HepG2 (cell line): ENCODE measurements around the gene COPS8. TPM values are rescaled to one million over a fixed set of nuclear protein-coding genes. Genes with fewer than 3 reads are reported as not detected.

Experiments used
- CC2D1A ChIP-seq: sonication (generic); formaldehyde crosslinking; IDR thresholded peaks from 2 replicates; pipeline ENCODE4 v1.8.1; 2023; ENCODE audit warnings: mild to moderate bottlenecking, missing genetic modification reagents
- FLYWCH1 ChIP-seq: sonication (generic); formaldehyde crosslinking; IDR thresholded peaks from 2 replicates; pipeline ENCODE4 v1.8.1; 2023; ENCODE audit warnings: mild to moderate bottlenecking, missing genetic modification reagents
- GPN1 ChIP-seq: sonication (generic); formaldehyde crosslinking; IDR thresholded peaks from 2 replicates; pipeline ENCODE4 v1.5.1; 2020; ENCODE audit warnings: missing genetic modification reagents, borderline replicate concordance
- HNF4G ChIP-seq, 2 experiments: sonication (generic) in 1 of 2; formaldehyde crosslinking in 1 of 2; IDR thresholded peaks; 2 replicates each; pipeline versions ENCODE4 v1.4.0 to v1.6.1; 2011 to 2020; ENCODE audit warnings: borderline replicate concordance in 2 of 2, low read depth in 2 of 2, mild to moderate bottlenecking in 2 of 2, low read length in 1 of 2, missing genetic modification reagents in 1 of 2, moderate library complexity in 1 of 2
- ZNF343 ChIP-seq: sonication (generic); formaldehyde crosslinking; IDR thresholded peaks from 2 replicates; pipeline ENCODE4 v1.4.0; 2020; ENCODE audit warnings: mild to moderate bottlenecking, missing genetic modification reagents
- ZNF382 ChIP-seq: sonication (generic); formaldehyde crosslinking; IDR thresholded peaks from 2 replicates; pipeline ENCODE4 v1.5.0; 2020; ENCODE audit warnings: missing genetic modification reagents, mild to moderate bottlenecking, borderline replicate concordance
- ZNF572 ChIP-seq: sonication (generic); formaldehyde crosslinking; IDR thresholded peaks from 2 replicates; pipeline ENCODE4 v1.5.1; 2020; ENCODE audit warnings: mild to moderate bottlenecking, missing genetic modification reagents
- ZNF619 ChIP-seq: sonication (generic); formaldehyde crosslinking; IDR thresholded peaks from 2 replicates; pipeline ENCODE4 v1.4.0; 2020; ENCODE audit warnings: mild to moderate bottlenecking, missing genetic modification reagents
- ZSCAN20 ChIP-seq: sonication (generic); formaldehyde crosslinking; IDR thresholded peaks from 2 replicates; pipeline ENCODE4 v1.4.0; 2020; ENCODE audit warnings: missing genetic modification reagents, mild to moderate bottlenecking, borderline replicate concordance
- polyA plus RNA-seq, 8 experiments: library from polyadenylated mRNA; depleted of rRNA in 3 of 8; stranded (reverse) in 7 of 8; unstranded in 1 of 8; fragments of >200 nt; fragmentation: Illumina TruSeq in 4 of 8; extraction: Trizol in 4 of 8; gene quantifications; 2 replicates each; pipeline versions ENCODE4 v1.2.1 to v1.2.3, GENCODE V29; 2011 to 2016; ENCODE audit warnings: low read depth in 4 of 8, missing spikeins in 1 of 8, mixed read lengths in 1 of 8; ENCODE audit not compliant: insufficient read depth in 1 of 8
- total RNA-seq, 5 experiments: library from RNA; depleted of rRNA; stranded (reverse); fragments of >200 nt; fragmentation: Illumina TruSeq; extraction: Trizol; gene quantifications; 2 replicates each; pipeline ENCODE4 v1.2.3, GENCODE V29; 2016; ENCODE audit warnings: low read depth in 1 of 5
- TF ChIP-seq, protein P1 (sequence below): sonication (generic); formaldehyde crosslinking; IDR thresholded peaks from 2 replicates; pipeline ENCODE4 v1.8.1; 2023; ENCODE audit warnings: missing genetic modification reagents, inconsistent platforms, borderline replicate concordance
- TF ChIP-seq, protein P2 (sequence below): fragments of 450-650 bp; IDR thresholded peaks from 2 replicates; pipeline ENCODE4 v1.6.1; 2017
- TF ChIP-seq, protein P3 (sequence below): sonication (generic); formaldehyde crosslinking; IDR thresholded peaks from 2 replicates; pipeline ENCODE4 v1.5.1; 2020; ENCODE audit warnings: missing genetic modification reagents, mild to moderate bottlenecking, borderline replicate concordance
- TF ChIP-seq, protein P4 (sequence below): sonication (generic); formaldehyde crosslinking; conservative IDR thresholded peaks from 2 replicates; pipeline ENCODE4 v1.4.0; 2020; ENCODE audit warnings: mild to moderate bottlenecking, missing genetic modification reagents, moderate library complexity
- TF ChIP-seq, protein P5 (sequence below): IDR thresholded peaks from 2 replicates; pipeline ENCODE4 v1.6.1; 2012; ENCODE audit warnings: low read length, improper control_type of control experiment

Gene COPS8
- total and polyA plus RNA-seq, 2 of the 13 experiments (the other 11 are each of a cell fraction or from before 2014, with no cell fraction given): 86.3 to 96.6 TPM

DNA sequence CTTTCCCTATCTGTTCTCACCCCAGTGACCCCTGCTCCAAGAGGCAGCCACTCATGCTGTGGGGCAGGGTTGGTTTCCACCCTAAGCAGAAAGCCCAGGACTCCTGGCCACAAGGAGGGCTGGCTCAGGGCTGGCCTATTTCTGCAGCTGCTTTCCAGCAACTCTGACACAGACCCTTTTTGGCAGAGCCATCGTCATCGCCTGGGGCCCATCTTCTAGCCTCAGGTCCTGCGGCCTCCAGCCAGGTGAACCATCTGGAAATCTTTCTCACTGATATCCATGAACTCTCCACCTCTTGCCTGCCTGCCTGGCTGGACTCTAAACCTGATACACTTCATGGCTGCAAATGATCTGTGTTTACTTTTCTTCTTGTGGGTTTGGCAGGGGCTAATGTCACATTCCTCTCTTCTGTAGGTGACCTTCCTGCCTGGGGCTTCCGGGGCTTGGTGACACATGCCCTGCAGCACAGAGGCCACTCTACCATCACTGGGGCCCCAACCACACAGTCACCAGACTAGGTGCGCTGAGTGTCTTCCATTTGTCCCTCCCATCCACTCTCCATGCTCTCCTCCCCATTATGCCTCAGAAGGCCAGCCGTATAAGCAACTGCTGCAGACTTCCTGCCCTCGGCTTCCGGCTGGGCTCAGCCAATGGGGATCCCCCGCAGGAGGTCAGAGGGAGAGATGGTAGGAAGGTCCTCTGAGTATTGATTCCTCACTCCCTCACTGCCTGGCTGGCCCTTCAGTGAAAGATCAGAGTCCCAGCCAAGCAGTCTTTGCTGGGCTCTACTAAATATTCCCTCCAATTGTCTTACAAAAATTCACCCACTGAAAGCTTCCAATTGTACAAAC lies 9.7 kb upstream of the COPS8 start (continued):
- TF ChIP-seq, protein P1, sequence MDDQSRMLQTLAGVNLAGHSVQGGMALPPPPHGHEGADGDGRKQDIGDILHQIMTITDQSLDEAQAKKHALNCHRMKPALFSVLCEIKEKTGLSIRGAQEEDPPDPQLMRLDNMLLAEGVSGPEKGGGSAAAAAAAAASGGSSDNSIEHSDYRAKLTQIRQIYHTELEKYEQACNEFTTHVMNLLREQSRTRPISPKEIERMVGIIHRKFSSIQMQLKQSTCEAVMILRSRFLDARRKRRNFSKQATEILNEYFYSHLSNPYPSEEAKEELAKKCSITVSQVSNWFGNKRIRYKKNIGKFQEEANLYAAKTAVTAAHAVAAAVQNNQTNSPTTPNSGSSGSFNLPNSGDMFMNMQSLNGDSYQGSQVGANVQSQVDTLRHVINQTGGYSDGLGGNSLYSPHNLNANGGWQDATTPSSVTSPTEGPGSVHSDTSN (CRISPR knock-in tag): no peak
- TF ChIP-seq ZNF619 (CRISPR knock-in tag) (peak; percentile 42; the same call in 1 of the 2 replicates), ZSCAN20 (CRISPR knock-in tag) (no peak), ZNF343 (no peak), ZNF572 (CRISPR knock-in tag) (no peak; the same call in 1 of the 2 replicates), GPN1 (CRISPR knock-in tag) (no peak), ZNF382 (CRISPR knock-in tag) (no peak), FLYWCH1 (CRISPR knock-in tag) (no peak), CC2D1A (peak; percentile 41; the same call in 1 of the 2 replicates), HNF4G (IDR thresholded peaks at IDR 0.05; ENCODE audit: borderline replicate concordance, low read depth, low read length) (peak; percentile 78), HNF4G (CRISPR knock-in tag; IDR thresholded peaks at IDR 0.05; ENCODE audit: borderline replicate concordance, low read depth) (peak; percentile 79; the same call in 1 of the 2 replicates)
- TF ChIP-seq, protein P2, sequence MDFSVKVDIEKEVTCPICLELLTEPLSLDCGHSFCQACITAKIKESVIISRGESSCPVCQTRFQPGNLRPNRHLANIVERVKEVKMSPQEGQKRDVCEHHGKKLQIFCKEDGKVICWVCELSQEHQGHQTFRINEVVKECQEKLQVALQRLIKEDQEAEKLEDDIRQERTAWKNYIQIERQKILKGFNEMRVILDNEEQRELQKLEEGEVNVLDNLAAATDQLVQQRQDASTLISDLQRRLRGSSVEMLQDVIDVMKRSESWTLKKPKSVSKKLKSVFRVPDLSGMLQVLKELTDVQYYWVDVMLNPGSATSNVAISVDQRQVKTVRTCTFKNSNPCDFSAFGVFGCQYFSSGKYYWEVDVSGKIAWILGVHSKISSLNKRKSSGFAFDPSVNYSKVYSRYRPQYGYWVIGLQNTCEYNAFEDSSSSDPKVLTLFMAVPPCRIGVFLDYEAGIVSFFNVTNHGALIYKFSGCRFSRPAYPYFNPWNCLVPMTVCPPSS: no peak
- TF ChIP-seq, protein P3, sequence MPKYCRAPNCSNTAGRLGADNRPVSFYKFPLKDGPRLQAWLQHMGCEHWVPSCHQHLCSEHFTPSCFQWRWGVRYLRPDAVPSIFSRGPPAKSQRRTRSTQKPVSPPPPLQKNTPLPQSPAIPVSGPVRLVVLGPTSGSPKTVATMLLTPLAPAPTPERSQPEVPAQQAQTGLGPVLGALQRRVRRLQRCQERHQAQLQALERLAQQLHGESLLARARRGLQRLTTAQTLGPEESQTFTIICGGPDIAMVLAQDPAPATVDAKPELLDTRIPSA (CRISPR knock-in tag): no peak
- TF ChIP-seq, protein P4, sequence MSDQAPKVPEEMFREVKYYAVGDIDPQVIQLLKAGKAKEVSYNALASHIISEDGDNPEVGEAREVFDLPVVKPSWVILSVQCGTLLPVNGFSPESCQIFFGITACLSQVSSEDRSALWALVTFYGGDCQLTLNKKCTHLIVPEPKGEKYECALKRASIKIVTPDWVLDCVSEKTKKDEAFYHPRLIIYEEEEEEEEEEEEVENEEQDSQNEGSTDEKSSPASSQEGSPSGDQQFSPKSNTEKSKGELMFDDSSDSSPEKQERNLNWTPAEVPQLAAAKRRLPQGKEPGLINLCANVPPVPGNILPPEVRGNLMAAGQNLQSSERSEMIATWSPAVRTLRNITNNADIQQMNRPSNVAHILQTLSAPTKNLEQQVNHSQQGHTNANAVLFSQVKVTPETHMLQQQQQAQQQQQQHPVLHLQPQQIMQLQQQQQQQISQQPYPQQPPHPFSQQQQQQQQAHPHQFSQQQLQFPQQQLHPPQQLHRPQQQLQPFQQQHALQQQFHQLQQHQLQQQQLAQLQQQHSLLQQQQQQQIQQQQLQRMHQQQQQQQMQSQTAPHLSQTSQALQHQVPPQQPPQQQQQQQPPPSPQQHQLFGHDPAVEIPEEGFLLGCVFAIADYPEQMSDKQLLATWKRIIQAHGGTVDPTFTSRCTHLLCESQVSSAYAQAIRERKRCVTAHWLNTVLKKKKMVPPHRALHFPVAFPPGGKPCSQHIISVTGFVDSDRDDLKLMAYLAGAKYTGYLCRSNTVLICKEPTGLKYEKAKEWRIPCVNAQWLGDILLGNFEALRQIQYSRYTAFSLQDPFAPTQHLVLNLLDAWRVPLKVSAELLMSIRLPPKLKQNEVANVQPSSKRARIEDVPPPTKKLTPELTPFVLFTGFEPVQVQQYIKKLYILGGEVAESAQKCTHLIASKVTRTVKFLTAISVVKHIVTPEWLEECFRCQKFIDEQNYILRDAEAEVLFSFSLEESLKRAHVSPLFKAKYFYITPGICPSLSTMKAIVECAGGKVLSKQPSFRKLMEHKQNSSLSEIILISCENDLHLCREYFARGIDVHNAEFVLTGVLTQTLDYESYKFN (CRISPR knock-in tag): peak; percentile 99
- TF ChIP-seq, protein P5, sequence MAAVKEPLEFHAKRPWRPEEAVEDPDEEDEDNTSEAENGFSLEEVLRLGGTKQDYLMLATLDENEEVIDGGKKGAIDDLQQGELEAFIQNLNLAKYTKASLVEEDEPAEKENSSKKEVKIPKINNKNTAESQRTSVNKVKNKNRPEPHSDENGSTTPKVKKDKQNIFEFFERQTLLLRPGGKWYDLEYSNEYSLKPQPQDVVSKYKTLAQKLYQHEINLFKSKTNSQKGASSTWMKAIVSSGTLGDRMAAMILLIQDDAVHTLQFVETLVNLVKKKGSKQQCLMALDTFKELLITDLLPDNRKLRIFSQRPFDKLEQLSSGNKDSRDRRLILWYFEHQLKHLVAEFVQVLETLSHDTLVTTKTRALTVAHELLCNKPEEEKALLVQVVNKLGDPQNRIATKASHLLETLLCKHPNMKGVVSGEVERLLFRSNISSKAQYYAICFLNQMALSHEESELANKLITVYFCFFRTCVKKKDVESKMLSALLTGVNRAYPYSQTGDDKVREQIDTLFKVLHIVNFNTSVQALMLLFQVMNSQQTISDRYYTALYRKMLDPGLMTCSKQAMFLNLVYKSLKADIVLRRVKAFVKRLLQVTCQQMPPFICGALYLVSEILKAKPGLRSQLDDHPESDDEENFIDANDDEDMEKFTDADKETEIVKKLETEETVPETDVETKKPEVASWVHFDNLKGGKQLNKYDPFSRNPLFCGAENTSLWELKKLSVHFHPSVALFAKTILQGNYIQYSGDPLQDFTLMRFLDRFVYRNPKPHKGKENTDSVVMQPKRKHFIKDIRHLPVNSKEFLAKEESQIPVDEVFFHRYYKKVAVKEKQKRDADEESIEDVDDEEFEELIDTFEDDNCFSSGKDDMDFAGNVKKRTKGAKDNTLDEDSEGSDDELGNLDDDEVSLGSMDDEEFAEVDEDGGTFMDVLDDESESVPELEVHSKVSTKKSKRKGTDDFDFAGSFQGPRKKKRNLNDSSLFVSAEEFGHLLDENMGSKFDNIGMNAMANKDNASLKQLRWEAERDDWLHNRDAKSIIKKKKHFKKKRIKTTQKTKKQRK: no peak
